ENCODE measurements around the gene GJB1. TPM values are rescaled to one million over a fixed set of nuclear protein-coding genes. Genes with fewer than 3 reads are reported as not detected.
"Not testable (repeated sequence)": the region's sequence is repeated elsewhere in the genome, so short reads cannot be mapped to it uniquely, and the experiment has no call there.

GJB1 gene
- 1 to 10 TPM; 3.2 to 6.7 (median 5.2) TPM for polyA plus RNA-seq (ENCODE audit: insufficient read depth in 1 of 5, insufficient read length in 5 of 5, low replicate concordance in 1 of 5)
- long read RNA-seq, donor 1, transcript GJB1-207 (2 exons, 1,603 nt) = major isoform, 5 of 6 reads
- long read RNA-seq, donor 1, partial matches to known transcripts = 0 of 6 reads
- long read RNA-seq, donor 1, other reads (novel, unspliced or antisense) = 0 of 6 reads
- long read RNA-seq, donor 2, partial matches to known transcripts = 7 of 10 reads
- long read RNA-seq, donor 2, other reads (novel, unspliced or antisense) = 0 of 10 reads
- long read RNA-seq, donor 3, partial matches to known transcripts = 0 of 3 reads
- long read RNA-seq, donor 3, other reads (novel, unspliced or antisense) = 0 of 3 reads
- long read RNA-seq, donor 4 = 0 reads
- long read RNA-seq, donor 5, partial matches to known transcripts = 0 of 1 reads
- long read RNA-seq, donor 5, other reads (novel, unspliced or antisense) = 0 of 1 reads
- long read RNA-seq, donor 6, partial matches to known transcripts = 0 of 5 reads
- long read RNA-seq, donor 6, other reads (novel, unspliced or antisense) = 0 of 5 reads
- long read RNA-seq, donor 7, partial matches to known transcripts = 0 of 4 reads
- long read RNA-seq, donor 7, other reads (novel, unspliced or antisense) = 0 of 4 reads
- long read RNA-seq, donor 8, partial matches to known transcripts = 0 of 3 reads
- long read RNA-seq, donor 8, other reads (novel, unspliced or antisense) = 0 of 3 reads

GRCh38 chrX:71222929-71223328 lies at the start of gene GJB1:
Gene GJB1, plus strand, starts transcription at chrX:71223224. Its CDS starts 484 bp downstream, at chrX:71223708.
- DNase-seq = no peak

DNA sequence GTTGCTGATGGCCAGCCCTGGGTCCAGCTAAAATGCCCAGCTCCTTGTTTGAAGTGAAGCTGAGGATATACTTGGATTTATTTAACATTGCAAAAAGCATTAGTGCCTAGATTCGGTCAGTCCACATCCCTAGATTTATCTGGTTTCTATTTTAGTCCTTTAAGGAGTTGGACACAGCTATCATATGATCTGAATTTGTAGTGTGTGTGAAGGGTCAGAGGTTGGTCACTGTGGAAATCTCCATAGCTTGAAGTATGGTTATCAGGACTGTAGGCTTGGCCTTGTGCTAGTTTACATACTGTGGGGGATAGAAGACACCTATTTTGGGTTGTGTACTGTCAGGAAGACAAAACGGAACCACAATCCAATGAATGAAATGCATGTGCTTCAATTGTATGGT lies 49.6 kb upstream of the GJB1 start:
- DNase-seq = no peak

GRCh38 chrX:71174795-71175194 lies 48.2 kb upstream of the GJB1 start:
- DNase-seq = no peak

DNA sequence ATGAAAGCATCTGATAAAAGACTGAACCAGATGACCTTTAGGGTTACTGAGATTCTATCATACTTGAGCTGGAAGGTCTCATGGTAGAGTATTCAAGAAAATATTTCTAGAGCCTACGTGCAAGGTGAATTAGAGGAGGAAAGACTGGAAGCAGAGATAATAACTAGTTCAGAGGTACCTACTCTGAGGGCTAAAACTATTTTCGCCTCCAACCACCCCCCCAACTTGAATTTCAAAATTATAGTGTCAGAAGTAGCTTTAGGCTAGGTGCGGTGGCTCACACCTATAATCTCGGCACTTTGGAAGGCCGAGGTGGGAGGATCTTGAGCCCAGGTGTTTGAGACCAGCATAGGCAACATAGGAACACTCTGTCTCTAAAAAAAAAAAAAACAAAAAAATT lies 47.5 kb upstream of the GJB1 start:
- no peak for DNase-seq

DNA sequence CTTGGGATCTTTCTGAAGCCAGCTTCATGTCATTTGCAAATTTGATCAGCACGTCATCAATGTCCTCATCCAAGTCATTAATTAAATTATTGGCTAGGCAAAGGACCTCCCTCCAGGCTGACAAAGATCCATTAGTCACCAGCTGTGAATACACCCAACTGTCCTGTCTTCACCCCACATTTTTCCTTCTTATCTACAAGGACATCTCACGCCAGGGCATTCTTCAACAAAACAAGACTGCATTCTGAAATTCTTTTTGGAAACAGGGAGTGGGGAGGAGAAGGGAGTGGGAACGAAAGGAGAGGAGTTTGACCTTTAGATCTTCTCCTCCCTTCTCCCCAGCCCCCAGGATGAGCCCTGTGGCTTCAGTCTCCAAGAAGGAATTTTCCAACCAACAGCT lies 45.7 kb upstream of the GJB1 start:
- DNase-seq = no peak

DNA sequence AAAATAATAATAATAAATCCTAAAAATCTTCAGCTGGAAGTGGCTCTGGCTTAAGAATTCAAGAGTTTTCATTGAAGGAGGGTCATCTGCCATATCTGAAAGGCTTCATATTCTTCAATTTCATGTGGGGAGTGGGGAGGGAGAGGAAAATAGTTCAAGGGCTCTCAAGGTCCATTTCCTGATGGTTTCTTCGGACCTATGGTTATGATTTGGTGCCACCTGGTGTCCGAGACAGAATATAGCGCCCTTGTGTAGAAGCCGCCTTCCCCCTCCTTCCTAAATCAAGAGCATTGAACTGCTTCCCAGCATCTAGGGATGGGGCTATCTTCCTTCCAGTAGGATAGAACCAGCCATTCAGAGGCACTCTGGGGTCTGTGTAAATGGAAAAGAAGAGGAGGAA lies 44.1 kb upstream of the GJB1 start:
- peak; percentile 38 to 56 for DNase-seq

DNA sequence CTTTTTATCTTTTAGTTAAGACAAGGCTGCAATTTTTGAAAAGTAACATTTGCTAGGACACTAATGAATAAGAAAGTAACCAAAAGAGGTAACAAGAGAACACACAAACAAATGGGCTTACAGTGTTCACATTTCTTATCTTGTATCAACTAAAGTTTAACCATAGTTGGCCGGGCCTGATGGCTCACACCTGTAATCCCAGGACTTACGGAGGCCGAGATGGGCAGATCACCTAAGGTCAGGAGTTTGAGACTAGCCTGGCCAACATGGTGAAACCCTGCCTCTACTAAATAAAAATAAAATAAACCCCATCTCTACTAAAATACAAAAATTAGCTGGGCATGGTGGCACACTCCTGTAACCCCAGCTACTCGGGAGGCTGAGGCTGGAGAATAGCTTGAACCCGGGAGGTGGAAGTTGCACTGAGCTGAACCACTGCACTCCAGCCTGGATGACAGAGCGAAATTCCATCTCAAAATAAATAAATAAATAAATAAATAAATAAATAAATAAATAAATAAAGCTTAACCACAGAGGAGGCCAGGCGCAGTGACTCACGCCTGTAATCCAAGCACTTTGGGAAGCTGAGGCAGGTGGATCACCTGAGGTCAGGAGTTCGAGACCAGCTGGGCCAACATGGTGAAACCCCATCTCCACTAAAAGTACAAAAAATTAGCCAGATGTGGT lies 42.3 kb upstream of the GJB1 start:
- DNase-seq = not testable (repeated sequence)

- DNase-seq = no peak
These were observed 41.5 kb upstream of the GJB1 start for GRCh38 chrX:71181558-71181909.

- peak; percentile 86 to 90 for DNase-seq
These were observed 40.9 kb upstream of the GJB1 start for GRCh38 chrX:71181910-71182799.

DNA sequence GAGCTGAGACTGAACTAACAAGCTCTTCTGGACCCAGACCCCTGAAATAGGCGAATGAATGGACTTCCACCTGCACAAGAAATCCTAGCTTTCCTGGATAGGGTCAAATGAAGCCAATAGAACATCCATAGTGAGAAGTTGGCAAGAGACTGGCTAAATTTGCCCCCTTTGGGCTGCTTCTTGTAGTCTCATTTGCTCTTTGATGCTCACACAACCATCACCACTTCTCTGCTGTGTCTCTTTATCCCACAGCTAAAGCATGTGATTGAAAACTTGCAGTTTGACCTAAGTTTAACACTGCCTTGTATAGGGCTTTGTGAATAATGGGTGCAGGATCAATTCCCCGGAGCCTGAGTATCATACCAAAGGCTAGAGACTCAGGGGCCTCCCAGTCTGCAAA lies 40.2 kb upstream of the GJB1 start:
- DNase-seq = no peak

- DNase-seq = peak; percentile 31 to 52
These were observed 39.7 kb upstream of the GJB1 start for GRCh38 chrX:71183341-71183740.

- DNase-seq = no peak
These were observed 38.9 kb upstream of the GJB1 start for GRCh38 chrX:71184092-71184491.

GRCh38 chrX:71184803-71185495 lies 38.1 kb upstream of the GJB1 start:
- peak in 1 of 2 donors; percentile 15 for DNase-seq

DNA sequence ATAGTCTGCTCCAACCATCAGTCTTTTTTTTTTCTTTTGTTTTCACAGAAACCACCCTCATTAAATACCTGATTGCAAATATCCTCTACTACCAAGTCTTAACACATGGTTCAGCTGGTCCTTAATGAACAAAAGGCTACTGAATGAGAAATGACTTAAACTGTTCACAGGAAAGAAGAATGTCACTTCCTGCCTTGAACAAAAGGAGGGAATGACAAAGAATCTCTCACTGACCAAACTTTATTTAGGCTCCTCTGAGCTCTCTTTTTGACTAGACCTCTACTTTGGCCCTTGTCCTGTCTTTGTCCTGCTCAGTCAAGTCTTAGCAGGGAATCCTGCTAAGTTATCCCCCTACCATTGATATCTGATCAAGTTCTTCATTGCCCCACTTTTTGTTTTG lies 31.8 kb upstream of the GJB1 start:
- no peak for DNase-seq

DNA sequence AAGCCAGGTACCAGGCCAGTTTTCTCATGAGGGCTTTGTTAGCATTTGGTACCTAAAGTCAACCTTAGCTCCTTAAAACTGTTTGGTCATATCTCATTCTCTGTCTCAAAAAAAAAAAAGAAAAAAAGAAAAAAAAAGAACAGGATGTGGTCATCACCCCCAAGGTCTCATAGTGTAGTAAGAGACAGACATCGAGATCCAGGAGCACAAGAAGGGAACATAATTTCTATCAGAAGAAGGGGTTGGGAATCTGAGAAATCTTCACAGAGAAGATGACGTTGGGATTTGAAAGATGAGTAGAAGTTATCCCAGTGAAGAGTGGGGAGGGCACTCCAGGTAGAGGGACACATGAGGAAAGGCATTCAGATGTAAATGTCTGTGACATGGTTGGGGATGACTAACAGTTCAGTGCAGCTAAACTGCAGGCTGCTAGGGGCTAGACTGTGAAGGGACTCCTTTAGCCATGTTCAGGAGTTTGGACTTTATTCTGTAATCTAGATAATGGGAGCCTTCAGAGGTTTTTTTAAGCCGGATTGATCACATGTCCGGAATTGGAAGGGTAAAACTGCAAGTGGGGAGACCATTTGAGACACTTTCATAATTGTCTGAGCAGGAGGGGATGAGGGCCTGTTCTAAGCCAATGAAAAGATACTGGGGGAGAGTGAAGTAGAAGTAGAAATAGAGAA lies 26.9 kb upstream of the GJB1 start:
- no peak for DNase-seq

- no peak for DNase-seq
These were observed 25.0 kb upstream of the GJB1 start for GRCh38 chrX:71198066-71198465.

- no peak for DNase-seq
These were observed 23.6 kb upstream of the GJB1 start for GRCh38 chrX:71199252-71200008.

GRCh38 chrX:71210816-71211215 lies 12.2 kb upstream of the GJB1 start:
- DNase-seq = no peak

DNA sequence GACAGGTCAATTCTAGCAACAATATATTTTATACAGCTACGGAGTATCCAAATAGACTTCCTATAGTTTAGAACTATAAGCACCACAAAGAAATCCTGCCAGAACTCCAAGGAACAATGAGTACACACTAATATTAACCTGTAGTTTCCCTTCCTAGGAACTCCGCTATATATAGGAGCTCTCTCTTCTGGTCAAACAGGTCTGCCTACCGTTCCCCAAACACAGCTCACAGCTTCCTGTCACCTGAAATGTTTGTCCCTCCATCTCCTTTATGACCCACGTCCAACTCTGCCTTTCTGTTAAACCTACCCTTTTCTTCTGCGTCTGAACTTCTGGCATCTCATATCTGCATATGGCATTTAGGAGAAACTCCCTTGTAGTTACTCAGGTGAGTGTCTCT lies 10.5 kb upstream of the GJB1 start:
- DNase-seq = no peak

DNA sequence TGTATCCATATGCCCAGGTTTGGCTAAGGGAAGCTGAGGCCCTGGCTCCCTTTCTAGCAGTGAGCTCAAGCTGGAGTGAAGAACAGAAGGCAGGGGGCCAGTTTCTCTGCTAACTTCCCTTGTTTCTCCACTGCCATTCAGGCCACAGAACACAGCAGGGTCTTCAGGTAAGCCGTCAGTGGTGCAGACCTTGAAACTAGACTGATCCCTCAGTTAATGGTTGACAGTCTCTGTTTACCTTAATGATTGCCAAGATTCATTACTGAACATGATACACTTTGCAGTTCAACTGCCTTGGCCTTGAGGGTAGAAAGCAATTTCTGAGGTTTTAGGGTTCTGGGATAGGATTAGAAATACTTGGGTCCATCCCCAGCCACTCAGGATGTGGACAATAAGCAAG lies 8.9 kb upstream of the GJB1 start:
- DNase-seq = no peak

All from right lung (tissue), 10 donors.